Calu3 (cell line): Measurements from ENCODE around the gene RAPGEF6. TPM values are rescaled to one million over a fixed set of nuclear protein-coding genes. Genes with fewer than 3 reads are reported as not detected.

Experiments
- BruUV-seq: library from RNA; stranded (reverse); fragments of 400-500 nt; replicated peaks from 2 replicates; lab custom pipeline; 2021; lab: Mats Ljungman, UMichigan
- CTCF ChIA-PET: fragments of 300-600 bp; sonication (Branson Sonifier 250); formaldehyde crosslinking; loops from one replicate; lab custom pipeline; 2022; ENCODE audit warnings: antibody characterized with exemption; lab: Charles Lee
- DNase-seq: peaks from one replicate; pipeline ENCODE4 v3.0.0; 2022
- H3K27ac Mint-ChIP-seq: one replicate; pipeline ENCODE4 v1.8.0; 2022; ENCODE audit warnings: mixed read lengths; ENCODE audit not compliant: unreplicated experiment
- H3K27me3 Mint-ChIP-seq: one replicate; pipeline ENCODE4 v1.8.0; 2022; ENCODE audit warnings: mixed read lengths; ENCODE audit not compliant: unreplicated experiment
- H3K36me3 Mint-ChIP-seq: one replicate; pipeline ENCODE4 v1.8.0; 2022; ENCODE audit warnings: mild to moderate bottlenecking, moderate library complexity, mixed read lengths; ENCODE audit not compliant: insufficient read depth, unreplicated experiment
- H3K4me1 Mint-ChIP-seq: one replicate; pipeline ENCODE4 v1.8.0; 2022; ENCODE audit warnings: mild to moderate bottlenecking, low read depth, mixed read lengths; ENCODE audit not compliant: unreplicated experiment
- H3K4me3 Mint-ChIP-seq: one replicate; pipeline ENCODE4 v1.8.0; 2022; ENCODE audit warnings: mild to moderate bottlenecking, low read depth, moderate library complexity, mixed read lengths; ENCODE audit not compliant: unreplicated experiment
- H3K9me3 Mint-ChIP-seq: one replicate; pipeline ENCODE4 v1.8.0; 2022; ENCODE audit warnings: low read depth, mixed read lengths; ENCODE audit not compliant: unreplicated experiment
- CTCF ChIP-seq: fragments of 200-600 bp; IDR thresholded peaks from one replicate; pipeline ENCODE4 v1.8.0; 2022; ENCODE audit warnings: antibody characterized with exemption; ENCODE audit not compliant: unreplicated experiment
- intact Hi-C: fragments of 100-400 bp; cut with micrococcal nuclease; formaldehyde crosslinking; loops from one replicate; pipeline ENCODE4 v1.10.0; 2022; ENCODE audit not compliant: unreplicated experiment
- total RNA-seq: library from RNA; stranded (reverse); gene quantifications from 2 replicates; pipeline ENCODE4 v1.2.3, GENCODE V29; 2022

Gene RAPGEF6
- total RNA-seq, 1 experiment from 2014 or later: 27.3 TPM

- intact Hi-C loops: no loop called here
- DNase-seq: no peak
- no peaks in the 10 kb centered on the region for H3K27me3 Mint-ChIP-seq
- no peaks in the 10 kb centered on the region for H3K9me3 Mint-ChIP-seq
- H3K27ac Mint-ChIP-seq: no peak overlapping the region
- no TSS peak for BruUV-seq
- no peaks in the 10 kb centered on the region for H3K4me1 Mint-ChIP-seq
- peaks cover 16% of the 10 kb centered on the region for H3K36me3 Mint-ChIP-seq
- TF ChIP-seq CTCF: no peak
- H3K4me3 Mint-ChIP-seq: no peak overlapping the region
- CTCF ChIA-PET: no interaction called here
These were observed 201.9 kb downstream of the RAPGEF6 start for GRCh38 chr5:131433109-131433508.

GRCh38 chr5:131431794-131432193 is 203.2 kb downstream of the RAPGEF6 start:
- no peaks in the 10 kb centered on the region for H3K9me3 Mint-ChIP-seq
- no peak for DNase-seq
- H3K4me1 Mint-ChIP-seq: no peaks in the 10 kb centered on the region
- H3K4me3 Mint-ChIP-seq: no peak overlapping the region
- H3K27me3 Mint-ChIP-seq: no peaks in the 10 kb centered on the region
- no peak overlapping the region for H3K27ac Mint-ChIP-seq
- intact Hi-C loops: no loop called here
- H3K36me3 Mint-ChIP-seq: peaks cover 18% of the 10 kb centered on the region
- TF ChIP-seq CTCF: no peak
- CTCF ChIA-PET: interaction anchor here (0.7 kb wide), 1 partner anchor 161 kb away, joined by 3 read pairs; no protein-coding TSS in a partner anchor
- BruUV-seq: no TSS peak

GRCh38 chr5:131430794-131431193 is 204.2 kb downstream of the RAPGEF6 start:
- no peak overlapping the region for H3K27ac Mint-ChIP-seq
- no peak overlapping the region for H3K4me3 Mint-ChIP-seq
- DNase-seq: no peak
- no TSS peak for BruUV-seq
- H3K9me3 Mint-ChIP-seq: no peaks in the 10 kb centered on the region
- CTCF ChIA-PET: no interaction called here
- intact Hi-C loops: no loop called here
- peaks cover 23% of the 10 kb centered on the region for H3K36me3 Mint-ChIP-seq
- no peak for TF ChIP-seq CTCF
- H3K4me1 Mint-ChIP-seq: no peaks in the 10 kb centered on the region
- H3K27me3 Mint-ChIP-seq: no peaks in the 10 kb centered on the region

GRCh38 chr5:131426011-131426410 is 209.0 kb downstream of the RAPGEF6 start:
- CTCF ChIA-PET: no interaction called here
- no peak for DNase-seq
- BruUV-seq: no TSS peak
- Mint-ChIP-seq H3K9me3 (no peaks in the 10 kb centered on the region), H3K27me3 (no peaks in the 10 kb centered on the region), H3K36me3 (peaks cover 15% of the 10 kb centered on the region), H3K4me1 (no peaks in the 10 kb centered on the region), H3K4me3 (no peak overlapping the region), H3K27ac (no peak overlapping the region)
- intact Hi-C loops: no loop called here
- no peak for TF ChIP-seq CTCF
